A549 (cell line): ENCODE data around the gene PXK. TPM values are rescaled to one million over a fixed set of nuclear protein-coding genes. Genes with fewer than 3 reads are reported as not detected.

ENCODE experiments used
- ATAC-seq, 2 experiments: fragments of 200-7000 bp in 1 of 2; fragments of >200 bp in 1 of 2; cut with Nextera tagmentation in 1 of 2; cut with Tn5 transposase in 1 of 2; 3 replicates each; pipeline versions ENCODE4 v1.8.0 to v1.9.1; 2018 to 2020; ENCODE audit warnings: mild to moderate bottlenecking in 1 of 2, moderate library complexity in 1 of 2
- CTCF ChIA-PET: fragments of 300-600 bp; sonication (Branson Sonifier 250); formaldehyde crosslinking; extraction: SDS; loops from one replicate; lab custom pipeline; 2021; ENCODE audit warnings: antibody characterized with exemption, inconsistent platforms; lab: Yijun Ruan, JAX
- POLR2A ChIA-PET: fragments of 350-600 bp; formaldehyde crosslinking; extraction: SDS; loops from one replicate; lab custom pipeline; 2021; ENCODE audit warnings: antibody characterized with exemption, inconsistent platforms; lab: Yijun Ruan, JAX
- DNase-seq, 2 experiments: peaks; one replicate each; pipeline versions ENCODE4 v3.0.0 to v3.0.0-alpha.2; 2011 to 2016; ENCODE audit warnings: low read depth in 1 of 2, low spot score in 1 of 2
- FAIRE-seq: peaks from 2 replicates; lab custom pipeline; 2011; peaks lifted over from hg19 to GRCh38; lab: Jason Lieb, UNC
- H3K27ac ChIP-seq, 2 experiments: fragments of >200 bp; sonication (Bioruptor Twin); formaldehyde crosslinking; 3 replicates each; pipeline ENCODE4 v1.5.1; 2016 to 2017
- H3K4me1 ChIP-seq: fragments of >200 bp; sonication (Bioruptor Twin); formaldehyde crosslinking; 3 replicates; pipeline ENCODE4 v1.6.1; 2016
- H3K4me2 ChIP-seq: fragments of >200 bp; sonication (Bioruptor Twin); formaldehyde crosslinking; 3 replicates; pipeline ENCODE4 v1.6.1; 2016
- H3K4me3 ChIP-seq: fragments of >200 bp; sonication (Bioruptor Twin); formaldehyde crosslinking; 3 replicates; pipeline ENCODE4 v1.5.1; 2016
- H3K9me3 ChIP-seq: fragments of >200 bp; sonication (Bioruptor Twin); formaldehyde crosslinking; 3 replicates; pipeline ENCODE4 v1.6.1; 2016
- BHLHE40 ChIP-seq: IDR thresholded peaks from 2 replicates; pipeline ENCODE4 v1.6.1; 2012; ENCODE audit warnings: low read depth, low read length, inconsistent platforms
- CEBPB ChIP-seq, 2 experiments: fragments of >200 bp in 1 of 2; sonication (Bioruptor Twin) in 1 of 2; formaldehyde crosslinking in 1 of 2; IDR thresholded peaks; 2 replicates each; pipeline ENCODE4 v1.6.1; 2012 to 2016
- EHF ChIP-seq: fragments of 250-450 bp; sonication (Bioruptor Pico); IDR thresholded peaks from 2 replicates; pipeline ENCODE4 v1.5.0; 2020; ENCODE audit warnings: mild to moderate bottlenecking
- ESRRA ChIP-seq: fragments of 150-350 bp; IDR thresholded peaks from 2 replicates; pipeline ENCODE4 v1.6.1; 2014; ENCODE audit warnings: mild to moderate bottlenecking, low read length, borderline replicate concordance
- FOSB ChIP-seq: fragments of 250-450 bp; sonication (Bioruptor Pico); IDR thresholded peaks from 2 replicates; pipeline ENCODE4 v1.5.0; 2020; ENCODE audit warnings: mild to moderate bottlenecking, moderate library complexity
- FOSL2 ChIP-seq, 2 experiments: fragments of 450-650 bp in 1 of 2; fragments of >200 bp in 1 of 2; sonication (Bioruptor Twin) in 1 of 2; formaldehyde crosslinking; IDR thresholded peaks; 2 replicates each; pipeline versions ENCODE4 v1.5.0 to v1.6.1; 2016 to 2020; ENCODE audit warnings: mild to moderate bottlenecking in 1 of 2, moderate library complexity in 1 of 2
- HDAC2 ChIP-seq: fragments of 200-600 bp; sonication (generic); IDR thresholded peaks from 2 replicates; pipeline ENCODE4 v1.6.1; 2016
- HEYL ChIP-seq: fragments of 250-450 bp; sonication (Bioruptor Pico); IDR thresholded peaks from 2 replicates; pipeline ENCODE4 v1.8.0; 2021; ENCODE audit warnings: mild to moderate bottlenecking, moderate library complexity
- JUN ChIP-seq, 2 experiments: fragments of >200 bp; sonication (Bioruptor Twin); formaldehyde crosslinking; IDR thresholded peaks; 2 replicates in 1 of 2; 3 replicates in 1 of 2; pipeline ENCODE4 v1.6.1; 2016 to 2017
- KDM1A ChIP-seq: fragments of 200-600 bp; sonication (generic); IDR thresholded peaks from 2 replicates; pipeline ENCODE4 v1.6.1; 2016; ENCODE audit warnings: low read depth, mild to moderate bottlenecking
- KDM5A ChIP-seq: fragments of 200-600 bp; sonication (generic); IDR thresholded peaks from 2 replicates; pipeline ENCODE4 v1.6.1; 2016; ENCODE audit warnings: antibody characterized with exemption, mild to moderate bottlenecking
- MAFK ChIP-seq: fragments of 450-650 bp; IDR thresholded peaks from 2 replicates; pipeline ENCODE4 v1.6.1; 2014; ENCODE audit not compliant: partially characterized antibody
- NFE2L2 ChIP-seq: fragments of 150-350 bp; conservative IDR thresholded peaks from 2 replicates; pipeline ENCODE4 v1.6.1; 2014; ENCODE audit warnings: low read length
- PHF8 ChIP-seq: fragments of 200-600 bp; sonication (generic); IDR thresholded peaks from 2 replicates; pipeline ENCODE4 v1.6.1; 2016; ENCODE audit warnings: low read depth, mild to moderate bottlenecking, antibody characterized with exemption, moderate library complexity, borderline replicate concordance
- POLR2A ChIP-seq: IDR thresholded peaks from 2 replicates; pipeline ENCODE4 v1.6.1; 2012; ENCODE audit warnings: mild to moderate bottlenecking, low read length
- RAD21 ChIP-seq, 2 experiments: fragments of >200 bp in 1 of 2; sonication (Bioruptor Twin) in 1 of 2; formaldehyde crosslinking in 1 of 2; IDR thresholded peaks in 1 of 2; conservative IDR thresholded peaks in 1 of 2; 2 replicates in 1 of 2; 3 replicates in 1 of 2; pipeline ENCODE4 v1.6.1; 2012 to 2018; ENCODE audit warnings: inconsistent platforms in 1 of 2
- RCOR1 ChIP-seq: fragments of 150-350 bp; IDR thresholded peaks from 2 replicates; pipeline ENCODE4 v1.6.1; 2014; ENCODE audit warnings: antibody characterized with exemption, low read length, low read depth
- ZC3H11A ChIP-seq: fragments of 450-650 bp; IDR thresholded peaks from 2 replicates; pipeline ENCODE4 v1.6.1; 2014; ENCODE audit warnings: antibody characterized with exemption, mild to moderate bottlenecking
- ZNF302 ChIP-seq: fragments of 250-450 bp; sonication (Bioruptor Pico); IDR thresholded peaks from 2 replicates; pipeline ENCODE4 v1.9.0; 2021; ENCODE audit warnings: inconsistent platforms, mild to moderate bottlenecking, moderate library complexity
- WGBS: methylation state at CpG from one replicate; pipeline ENCODE4 v1.1.6; 2017; ENCODE audit errors: missing lambda C conversion rate; 5-methylcytosine and 5-hydroxymethylcytosine counted together
- polyA plus RNA-seq, 4 experiments: library from polyadenylated mRNA; depleted of rRNA in 3 of 4; stranded (reverse); fragments of >200 nt; fragmentation: RNase III in 1 of 4; extraction: RNeasy Plus Mini Kit Qiagen cat#74134 plus additional on column Dnase treatment in 1 of 4; gene quantifications; 2 replicates in 3 of 4; 3 replicates in 1 of 4; pipeline ENCODE4 v1.2.3, GENCODE V29; 2011 to 2017
- TF ChIP-seq, protein P1 (sequence below): fragments of >200 bp; sonication (Bioruptor Twin); formaldehyde crosslinking; IDR thresholded peaks from 2 replicates; pipeline ENCODE4 v1.6.1; 2016
- TF ChIP-seq, protein P2 (sequence below): fragments of 250-450 bp; sonication (Bioruptor Pico); IDR thresholded peaks from 2 replicates; pipeline ENCODE4 v1.5.0; 2021; ENCODE audit warnings: mild to moderate bottlenecking, moderate library complexity, borderline replicate concordance
- TF ChIP-seq, protein P3 (sequence below): fragments of 250-450 bp; sonication (Bioruptor Pico); IDR thresholded peaks from 2 replicates; pipeline ENCODE4 v1.5.0; 2020; ENCODE audit warnings: low read depth, mild to moderate bottlenecking, moderate library complexity
- TF ChIP-seq, protein P4 (sequence below): IDR thresholded peaks from 2 replicates; pipeline ENCODE4 v1.6.1; 2012
- TF ChIP-seq, protein P5 (sequence below): fragments of >200 bp; sonication (Bioruptor Twin); formaldehyde crosslinking; IDR thresholded peaks from 3 replicates; pipeline ENCODE4 v1.6.1; 2016

The PXK gene
- polyA plus RNA-seq, 2 of the 4 experiments (the other 2 are of a cell fraction), result 4.4 to 10.5 TPM

DNA sequence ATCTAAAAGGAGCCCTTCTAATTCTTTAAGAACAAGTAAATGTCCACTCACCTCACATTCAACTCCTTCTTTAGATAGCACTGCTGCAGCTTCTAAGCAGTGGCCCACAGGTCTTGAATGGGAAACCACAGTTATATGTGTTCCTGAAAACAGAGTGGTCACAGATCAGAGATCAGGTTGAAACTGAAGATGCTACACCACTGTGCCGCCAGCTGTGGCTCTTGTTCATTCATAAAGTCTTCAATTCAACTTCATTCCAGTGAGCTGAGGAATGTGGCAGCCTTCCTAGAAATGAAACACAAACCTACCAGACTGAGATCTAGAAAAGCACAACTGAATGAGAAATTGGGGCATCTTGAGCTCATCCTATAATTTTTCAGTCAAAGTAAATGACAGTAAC is 97.0 kb downstream of the PXK start:
- Histone ChIP-seq H3K9me3 (no peaks in the 10 kb centered on the region), H3K4me2 (no peak overlapping the region), H3K4me3 (no peak overlapping the region), H3K4me1 (peaks cover 13% of the 10 kb centered on the region), H3K27ac (no peak overlapping the region)
- TF ChIP-seq, protein P1, sequence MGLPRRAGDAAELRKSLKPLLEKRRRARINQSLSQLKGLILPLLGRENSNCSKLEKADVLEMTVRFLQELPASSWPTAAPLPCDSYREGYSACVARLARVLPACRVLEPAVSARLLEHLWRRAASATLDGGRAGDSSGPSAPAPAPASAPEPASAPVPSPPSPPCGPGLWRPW, result no peak
- TF ChIP-seq, protein P2, sequence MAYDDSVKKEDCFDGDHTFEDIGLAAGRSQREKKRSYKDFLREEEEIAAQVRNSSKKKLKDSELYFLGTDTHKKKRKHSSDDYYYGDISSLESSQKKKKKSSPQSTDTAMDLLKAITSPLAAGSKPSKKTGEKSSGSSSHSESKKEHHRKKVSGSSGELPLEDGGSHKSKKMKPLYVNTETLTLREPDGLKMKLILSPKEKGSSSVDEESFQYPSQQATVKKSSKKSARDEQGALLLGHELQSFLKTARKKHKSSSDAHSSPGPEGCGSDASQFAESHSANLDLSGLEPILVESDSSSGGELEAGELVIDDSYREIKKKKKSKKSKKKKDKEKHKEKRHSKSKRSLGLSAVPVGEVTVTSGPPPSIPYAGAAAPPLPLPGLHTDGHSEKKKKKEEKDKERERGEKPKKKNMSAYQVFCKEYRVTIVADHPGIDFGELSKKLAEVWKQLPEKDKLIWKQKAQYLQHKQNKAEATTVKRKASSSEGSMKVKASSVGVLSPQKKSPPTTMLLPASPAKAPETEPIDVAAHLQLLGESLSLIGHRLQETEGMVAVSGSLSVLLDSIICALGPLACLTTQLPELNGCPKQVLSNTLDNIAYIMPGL (CRISPR knock-in tag), result no peak
- TF ChIP-seq RAD21 (conservative IDR thresholded peaks at IDR 0.05 in 1 of 2, IDR thresholded peaks at IDR 0.05 in 1 of 2) (no peak), FOSB (CRISPR knock-in tag) (no peak), NFE2L2 (no peak), ZNF302 (no peak)
- TF ChIP-seq, protein P3, sequence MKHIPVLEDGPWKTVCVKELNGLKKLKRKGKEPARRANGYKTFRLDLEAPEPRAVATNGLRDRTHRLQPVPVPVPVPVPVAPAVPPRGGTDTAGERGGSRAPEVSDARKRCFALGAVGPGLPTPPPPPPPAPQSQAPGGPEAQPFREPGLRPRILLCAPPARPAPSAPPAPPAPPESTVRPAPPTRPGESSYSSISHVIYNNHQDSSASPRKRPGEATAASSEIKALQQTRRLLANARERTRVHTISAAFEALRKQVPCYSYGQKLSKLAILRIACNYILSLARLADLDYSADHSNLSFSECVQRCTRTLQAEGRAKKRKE (CRISPR knock-in tag), result no peak
- DNase-seq (no peak), FAIRE-seq (no peak), ATAC-seq (no peak)
- WGBS, result 0% methylated on average over 1 of the region's 1 CpG
- ChIA-PET POLR2A (no interaction called here), CTCF (interaction anchor here (0.9 to 1.8 kb wide), 7 partner anchors 14 to 122 kb away, joined by 3 to 6 read pairs (median 4); partner anchors contain the start of gene KCTD6)

DNA sequence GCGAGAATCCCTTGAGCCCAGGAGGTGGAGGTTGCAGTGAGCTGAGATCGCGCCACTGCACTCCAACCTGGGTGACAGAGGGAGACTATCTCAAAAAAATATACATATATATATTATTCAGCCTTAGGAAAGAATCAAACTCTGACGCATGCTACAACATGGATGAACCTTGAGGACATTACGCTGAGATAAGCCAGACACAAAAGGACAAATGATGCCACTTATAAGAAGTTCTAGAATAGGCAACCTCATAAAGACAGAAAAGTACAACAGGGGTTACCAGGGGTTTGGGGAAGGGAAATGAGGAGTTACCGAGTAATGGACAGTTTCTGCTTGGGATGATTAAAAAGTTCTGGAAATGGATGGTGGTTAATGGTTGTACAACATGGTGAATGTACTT is 100.2 kb downstream of the PXK start:
- Histone ChIP-seq H3K27ac (peak overlapping the region; percentile 95 to 97), H3K4me3 (peak overlapping the region; percentile 74), H3K9me3 (no peaks in the 10 kb centered on the region), H3K4me2 (peak overlapping the region; percentile 84), H3K4me1 (peaks cover 21% of the 10 kb centered on the region)
- CTCF ChIA-PET, result interaction anchor here (0.9 to 1.4 kb wide), 2 partner anchors 9 to 59 kb away, joined by 3 read pairs; partner anchors contain the start of gene KCTD6
- FAIRE-seq, result no peak
- DNase-seq, result no peak
- TF ChIP-seq KDM5A (no peak), CEBPB (IDR thresholded peaks at IDR 0.05) (no peak), MAFK (no peak), KDM1A (no peak), BHLHE40 (no peak), NFE2L2 (no peak)
- TF ChIP-seq, protein P4, sequence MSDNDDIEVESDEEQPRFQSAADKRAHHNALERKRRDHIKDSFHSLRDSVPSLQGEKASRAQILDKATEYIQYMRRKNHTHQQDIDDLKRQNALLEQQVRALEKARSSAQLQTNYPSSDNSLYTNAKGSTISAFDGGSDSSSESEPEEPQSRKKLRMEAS, result no peak
- WGBS, result 79% methylated on average over 6 of the region's 6 CpGs
- ATAC-seq, result no peak
- POLR2A ChIA-PET, result interaction anchor here (0.8 to 1.6 kb wide), 3 partner anchors 9 to 59 kb away, joined by 3 to 6 read pairs (median 4); partner anchors contain the start of gene KCTD6

DNA sequence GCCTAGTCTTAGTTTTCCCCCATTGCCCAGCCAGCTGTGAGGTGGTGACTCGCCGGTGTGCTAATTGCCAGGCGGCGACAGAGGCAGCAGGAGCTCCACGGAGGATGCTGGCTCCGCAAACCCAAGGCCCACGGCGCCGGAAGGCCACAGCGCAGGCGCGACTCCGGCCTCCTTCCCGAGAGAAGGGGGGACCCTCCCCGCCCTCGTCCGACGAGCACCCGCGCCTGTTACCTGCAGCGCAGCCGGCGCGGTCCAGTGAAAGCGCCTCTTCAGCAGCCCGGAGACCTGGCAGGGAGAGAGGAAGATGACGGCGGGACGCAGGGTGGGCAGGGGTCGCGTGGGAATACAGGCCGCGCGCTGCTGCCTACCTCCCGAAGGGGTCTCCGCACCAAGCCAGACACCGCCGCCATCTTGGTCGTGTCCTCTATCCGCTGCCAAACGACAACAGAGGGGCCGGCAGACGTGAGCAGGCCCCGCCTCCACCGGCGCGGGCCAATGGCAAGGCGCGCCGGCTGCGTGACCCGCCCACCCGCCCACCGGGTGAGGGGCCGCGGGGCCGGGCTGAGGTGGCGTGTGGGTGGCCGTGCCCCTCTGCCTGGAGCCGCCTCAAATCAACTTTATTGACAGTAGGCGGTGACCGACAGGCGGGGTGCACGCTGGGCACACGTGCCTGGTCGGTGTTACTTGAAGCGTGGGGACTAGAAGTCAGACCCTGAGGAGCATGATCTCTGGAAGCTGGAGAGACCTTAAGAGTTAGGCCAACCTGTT is 100.9 kb downstream of the PXK start, which contains the start of gene PDHB:
Gene PDHB, minus strand, starts transcription at position 433 of the 768 bp plus-strand sequence. Its CDS starts 23 bp downstream, at position 410.
- H3K27ac ChIP-seq, result peak within 1 kb of the TSS; percentile 95 to 97
- under 1% methylated on average over 12 of the region's 67 CpGs for WGBS
- H3K4me2 ChIP-seq, result peak within 1 kb of the TSS; percentile 84
- peaks cover 21% of the 10 kb centered on the region for H3K4me1 ChIP-seq
- FAIRE-seq, result no peak
- ChIA-PET CTCF (interaction anchor here (0.9 to 1.4 kb wide), 3 partner anchors 10 to 58 kb away, joined by 3 read pairs; partner anchors contain the start of gene KCTD6), POLR2A (interaction anchor here (0.6 to 1.6 kb wide), 4 partner anchors 9 to 58 kb away, joined by 3 to 6 read pairs (median 4); partner anchors contain the start of gene KCTD6)
- ATAC-seq, result peak; percentile 98 to 99
- no peaks in the 10 kb centered on the region for H3K9me3 ChIP-seq
- peak; percentile 83 to 84 for DNase-seq
- peak within 1 kb of the TSS; percentile 74 for H3K4me3 ChIP-seq
- TF ChIP-seq, protein P4, result peak; percentile 97
- TF ChIP-seq JUN (IDR thresholded peaks at IDR 0.05) (peak; percentile 56 to 80; a peak in 3 of 5 replicates), KDM1A (no peak), ZC3H11A (no peak), HEYL (CRISPR knock-in tag) (no peak), ESRRA (no peak), RCOR1 (no peak), POLR2A (peak; percentile 66), RAD21 (conservative IDR thresholded peaks at IDR 0.05 in 1 of 2, IDR thresholded peaks at IDR 0.05 in 1 of 2) (no peak; a peak in 1 of 5 replicates), FOSL2 (IDR thresholded peaks at IDR 0.05) (no peak), FOSL2 (CRISPR knock-in tag; IDR thresholded peaks at IDR 0.05) (0 out of 2 replicates have a peak, but pooled peaks have one; percentile 9), EHF (0 out of 2 replicates have a peak, but pooled peaks have one; percentile 30), PHF8 (peak; percentile 86; the same call in 1 of the 2 replicates), HDAC2 (no peak)
- TF ChIP-seq, protein P5, sequence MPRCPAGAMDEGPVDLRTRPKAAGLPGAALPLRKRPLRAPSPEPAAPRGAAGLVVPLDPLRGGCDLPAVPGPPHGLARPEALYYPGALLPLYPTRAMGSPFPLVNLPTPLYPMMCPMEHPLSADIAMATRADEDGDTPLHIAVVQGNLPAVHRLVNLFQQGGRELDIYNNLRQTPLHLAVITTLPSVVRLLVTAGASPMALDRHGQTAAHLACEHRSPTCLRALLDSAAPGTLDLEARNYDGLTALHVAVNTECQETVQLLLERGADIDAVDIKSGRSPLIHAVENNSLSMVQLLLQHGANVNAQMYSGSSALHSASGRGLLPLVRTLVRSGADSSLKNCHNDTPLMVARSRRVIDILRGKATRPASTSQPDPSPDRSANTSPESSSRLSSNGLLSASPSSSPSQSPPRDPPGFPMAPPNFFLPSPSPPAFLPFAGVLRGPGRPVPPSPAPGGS, result peak; percentile 62; the same call in 1 of the 3 replicates
- TF ChIP-seq, protein P3 (CRISPR knock-in tag), result 0 out of 2 replicates have a peak, but pooled peaks have one; percentile 33
- TF ChIP-seq, protein P1, result no peak
